Skin epidermis (tissue), 12 donors: ENCODE results near the gene TMTC3.
"Not testable (repeated sequence)": the region's sequence is repeated elsewhere in the genome, so short reads cannot be mapped to it uniquely, and the experiment has no call there.

Experiments
- H3K27ac ChIP-seq, 21 experiments: fragments of 200-600 bp; sonication (generic) in 11 of 21; one replicate each; pipeline ENCODE4 v1.5.0; 2020; ENCODE audit warnings: mild to moderate bottlenecking in 3 of 21, inconsistent platforms in 2 of 21, moderate library complexity in 2 of 21
- H3K4me3 ChIP-seq, 7 experiments: fragments of 200-600 bp; sonication (generic) in 2 of 7; one replicate each; pipeline ENCODE4 v1.5.0; 2020; ENCODE audit warnings: inconsistent platforms in 2 of 7, mild to moderate bottlenecking in 2 of 7, moderate library complexity in 1 of 7

The TMTC3 gene

DNA sequence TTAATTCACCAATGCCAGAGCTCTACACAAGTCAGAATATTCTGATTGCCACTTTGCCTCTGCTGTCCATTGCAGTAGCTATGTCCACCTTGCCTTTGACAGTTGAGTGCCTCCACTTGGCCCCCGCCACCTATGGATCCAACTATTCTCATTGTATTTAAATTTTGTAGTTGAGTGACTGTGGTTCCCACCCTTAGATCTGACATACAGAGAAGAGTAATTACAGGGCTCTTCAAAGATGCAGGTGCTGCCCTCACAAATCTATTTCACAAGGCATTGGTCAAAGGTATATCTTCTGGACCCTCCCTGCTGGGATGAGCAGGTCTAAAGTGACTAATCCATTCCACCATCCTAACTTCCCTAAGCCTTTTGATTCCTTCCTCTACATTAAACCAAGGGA lies 68.2 kb downstream of the TMTC3 start:
- not testable (repeated sequence) for H3K4me3 ChIP-seq, H3K27ac ChIP-seq

DNA sequence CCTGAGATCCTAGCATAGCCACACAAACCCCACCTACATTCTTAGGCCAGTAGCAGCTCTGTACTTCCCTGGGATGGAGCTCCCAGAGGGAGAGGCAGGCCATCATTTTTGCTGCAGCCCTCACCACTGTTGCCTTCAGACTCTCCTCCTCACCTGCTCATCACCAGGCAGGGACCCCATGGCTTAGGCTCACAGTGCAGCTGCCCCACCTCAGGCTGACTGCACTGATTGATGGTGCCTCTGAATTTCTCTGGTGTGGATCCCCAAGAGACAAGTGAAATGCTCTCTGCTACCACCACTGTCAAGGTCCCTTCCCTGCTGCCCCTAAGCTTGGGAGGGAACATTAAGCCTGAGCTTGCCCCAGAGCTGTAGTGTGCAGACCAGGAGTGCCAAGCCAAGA lies 76.2 kb downstream of the TMTC3 start:
- no peak overlapping the region for H3K4me3 ChIP-seq
- H3K27ac ChIP-seq: no peak overlapping the region

DNA sequence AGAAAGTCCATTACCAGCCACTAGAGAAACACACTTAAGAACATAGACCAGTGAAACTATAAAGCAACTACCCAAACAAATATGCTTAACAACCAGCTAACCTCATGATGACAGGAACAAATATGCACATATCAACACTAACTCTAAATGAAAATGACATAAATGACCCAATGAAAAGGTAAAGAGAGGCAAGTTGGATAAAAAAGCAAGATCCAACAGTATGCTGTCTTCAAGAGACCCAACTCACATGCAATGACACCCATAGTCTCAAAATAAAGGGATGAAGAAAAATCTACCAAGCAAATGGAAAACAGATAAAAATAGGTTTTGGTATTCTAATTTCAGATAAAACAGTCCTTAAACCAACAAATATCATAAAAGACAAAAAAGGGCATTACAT lies 77.8 kb downstream of the TMTC3 start:
- Histone ChIP-seq H3K4me3 (no peak overlapping the region), H3K27ac (no peak overlapping the region)

DNA sequence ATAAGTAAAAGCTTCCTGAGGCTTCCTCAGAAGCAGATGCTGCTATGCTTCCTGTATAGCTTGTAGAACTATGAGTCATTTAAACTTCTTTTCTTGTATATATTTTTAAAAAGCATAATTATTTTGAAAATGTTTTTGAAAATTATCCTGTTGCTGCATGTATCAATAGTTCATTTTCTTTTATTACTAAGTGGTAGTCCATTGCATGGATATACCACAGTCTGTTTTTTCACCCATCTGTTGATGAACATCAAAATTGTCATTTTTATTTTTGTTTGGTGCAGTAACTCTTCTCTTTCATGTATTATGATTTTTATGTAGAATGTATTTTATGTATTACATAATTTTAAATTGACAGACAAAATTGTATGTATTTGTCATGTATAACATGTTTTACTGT lies 81.4 kb downstream of the TMTC3 start:
- Histone ChIP-seq H3K4me3 (no peak overlapping the region), H3K27ac (no peak overlapping the region)

DNA sequence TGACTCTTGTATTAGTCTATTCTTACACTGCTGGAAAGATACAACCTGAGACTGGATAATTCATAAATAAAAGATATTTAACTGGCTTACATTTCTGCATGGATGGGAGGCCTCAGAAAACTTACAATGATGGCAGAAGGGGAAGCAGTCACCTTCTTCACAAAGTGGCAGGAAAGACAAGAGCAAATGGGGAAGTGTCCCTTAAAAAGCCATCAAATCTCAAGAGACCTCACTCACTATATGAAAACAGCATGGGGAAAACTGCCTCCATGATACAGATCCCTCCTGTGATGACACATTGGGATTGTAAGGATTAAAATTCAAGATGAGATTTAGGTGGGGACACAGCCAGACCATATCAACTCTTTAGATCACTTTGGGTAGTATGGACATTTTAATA lies 83.7 kb downstream of the TMTC3 start:
- Histone ChIP-seq H3K4me3 (no peak overlapping the region), H3K27ac (no peak overlapping the region)

DNA sequence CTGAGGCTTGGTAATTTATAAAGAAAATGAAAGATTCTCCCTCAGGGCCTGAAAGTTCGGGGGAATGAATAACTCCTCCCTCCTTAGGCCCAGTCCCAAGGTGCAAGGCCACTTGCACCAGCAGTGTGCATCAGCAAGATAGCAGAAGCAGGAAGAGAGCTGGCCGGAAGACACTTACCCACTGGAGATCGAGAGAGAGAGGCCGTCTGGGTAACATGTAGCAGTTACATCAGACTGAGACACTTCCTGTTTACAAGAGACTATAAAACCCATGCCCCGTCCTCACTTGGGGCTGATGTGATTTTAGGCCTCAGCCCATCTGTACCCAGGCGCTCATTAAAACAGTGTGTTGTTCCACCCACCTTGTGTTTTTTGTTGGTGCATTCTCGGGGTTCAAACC lies 85.2 kb downstream of the TMTC3 start:
- Histone ChIP-seq H3K4me3 (no peak overlapping the region), H3K27ac (no peak overlapping the region)

DNA sequence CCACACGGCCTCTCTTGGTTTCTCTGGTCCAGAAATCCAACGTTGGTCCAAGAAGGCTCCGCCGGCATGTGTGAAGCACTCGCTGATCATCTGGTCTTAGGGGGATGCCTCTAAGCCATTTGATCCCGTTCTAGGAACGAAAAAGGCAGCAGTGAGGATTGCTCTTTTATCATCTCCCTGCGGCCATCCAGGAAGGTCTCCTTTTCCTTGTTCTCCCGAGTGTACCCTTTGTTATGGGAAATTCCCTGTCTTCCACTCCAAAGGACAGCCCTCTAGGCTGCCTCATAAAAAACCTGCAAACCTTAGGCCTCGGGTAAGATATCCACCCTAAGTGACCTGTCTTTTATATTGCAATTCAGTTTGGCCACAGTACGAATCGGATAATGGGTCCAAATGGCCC lies 85.8 kb downstream of the TMTC3 start:
- Histone ChIP-seq H3K4me3 (no peak overlapping the region), H3K27ac (no peak overlapping the region)

DNA sequence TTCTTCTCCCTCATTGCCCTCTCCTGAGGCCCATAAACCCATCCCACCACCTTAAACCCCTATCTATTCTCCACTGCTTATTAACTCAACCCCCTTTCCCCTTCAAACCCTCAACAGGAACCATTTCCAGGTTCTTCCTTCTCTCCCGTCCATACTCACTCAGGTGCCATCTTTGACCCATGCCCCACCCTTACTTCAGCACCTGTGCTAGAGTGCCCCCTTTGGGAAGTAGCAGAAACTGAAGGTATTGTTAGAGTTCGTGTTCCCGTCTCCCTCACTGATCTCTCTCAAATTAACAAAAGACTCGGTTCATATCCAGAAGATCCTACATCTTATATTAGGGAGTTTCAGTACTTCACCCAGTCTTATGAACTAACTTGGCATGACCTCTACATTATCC lies 86.6 kb downstream of the TMTC3 start:
- no peak overlapping the region for H3K4me3 ChIP-seq
- H3K27ac ChIP-seq: no peak overlapping the region

DNA sequence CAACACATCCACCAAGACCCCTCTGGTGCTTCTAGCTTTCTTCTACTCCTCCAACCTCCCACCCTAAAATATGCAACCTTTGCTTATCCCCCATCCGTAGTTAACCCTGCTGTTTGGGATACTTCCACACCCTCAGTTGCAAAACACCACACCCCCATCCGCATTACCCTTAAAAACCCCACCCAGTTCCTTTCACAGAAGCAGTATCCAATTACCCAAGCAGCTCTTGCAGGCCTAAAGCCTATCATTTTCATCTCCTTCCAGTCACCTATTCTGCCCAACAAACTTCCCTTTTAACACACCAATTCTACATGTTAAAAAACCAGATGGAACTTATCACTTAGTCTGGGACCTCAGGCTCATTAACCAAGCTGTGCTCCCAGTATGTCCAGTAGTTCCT lies 88.2 kb downstream of the TMTC3 start:
- Histone ChIP-seq H3K4me3 (no peak overlapping the region), H3K27ac (no peak overlapping the region)

DNA sequence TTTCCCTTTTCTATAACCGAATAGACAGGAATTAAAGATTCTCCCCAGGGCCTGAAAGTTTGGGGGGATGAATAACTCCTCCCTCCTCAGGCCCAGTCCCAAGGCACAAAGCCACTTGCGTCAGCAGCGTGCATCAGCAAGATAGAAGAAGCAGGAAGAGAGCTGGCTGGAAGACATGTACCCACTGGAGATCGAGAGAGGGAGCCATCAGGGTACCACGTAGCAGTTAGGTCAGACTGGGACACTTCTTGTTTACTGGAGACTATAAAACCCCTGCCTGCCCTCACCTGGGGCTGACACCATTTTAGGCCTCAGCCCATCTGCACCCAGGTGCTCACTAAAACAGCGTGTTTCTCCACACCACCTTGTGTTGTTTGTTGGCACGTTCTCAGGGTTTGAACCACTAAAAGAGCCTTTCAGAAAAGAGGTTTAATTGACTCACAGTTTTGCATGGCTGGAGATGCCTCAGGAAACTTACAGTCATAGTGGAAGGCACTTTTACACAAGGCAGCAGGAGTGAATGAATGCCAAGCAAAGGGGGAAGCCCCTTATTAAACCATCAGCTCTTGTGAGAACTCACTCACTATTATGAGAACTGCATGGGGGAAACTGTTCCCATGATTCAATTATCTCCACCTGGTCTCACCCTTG lies 93.2 kb downstream of the TMTC3 start:
- no peak overlapping the region for H3K4me3 ChIP-seq
- no peak overlapping the region for H3K27ac ChIP-seq

DNA sequence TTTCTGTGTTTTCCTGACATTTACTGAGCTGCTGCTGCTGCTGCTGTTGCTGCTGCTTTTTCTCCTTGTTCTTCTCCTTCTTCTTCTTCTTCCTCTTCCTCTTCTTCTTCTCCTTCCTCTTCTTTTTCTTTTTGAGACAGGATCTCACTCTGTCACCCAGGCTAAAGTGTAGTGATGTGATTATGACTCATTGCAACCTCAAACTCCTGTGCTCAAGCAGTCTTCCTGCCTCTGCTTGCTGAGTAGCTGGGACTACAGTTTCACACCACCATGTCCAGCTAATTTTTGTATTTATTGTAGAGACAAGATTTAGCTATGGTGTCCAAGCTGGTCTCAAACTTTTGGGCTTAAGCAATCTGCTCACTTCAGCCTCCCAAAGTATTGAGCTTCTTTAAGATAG lies 95.8 kb downstream of the TMTC3 start:
- H3K27ac ChIP-seq: no peak overlapping the region

DNA sequence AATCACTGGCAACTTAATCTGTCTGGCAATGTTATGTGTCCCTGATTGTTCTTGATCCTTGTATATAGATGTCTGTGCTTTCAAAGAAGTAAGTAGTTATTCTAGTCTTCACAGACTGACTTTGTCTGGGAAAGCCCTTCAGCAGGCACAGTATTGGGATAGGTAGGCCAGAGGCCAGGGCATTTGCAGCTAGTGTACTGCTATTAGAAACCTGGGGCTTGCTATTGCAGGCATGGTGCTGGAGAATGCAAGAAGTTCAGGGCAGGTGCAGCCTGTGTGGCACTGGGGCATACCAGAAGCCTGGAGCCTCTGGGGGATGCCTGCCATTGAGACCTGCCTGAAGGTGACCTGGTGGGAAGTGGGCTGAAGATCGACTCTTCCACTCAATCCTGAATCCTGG lies 96.3 kb downstream of the TMTC3 start:
- Histone ChIP-seq H3K4me3 (no peak overlapping the region), H3K27ac (no peak overlapping the region)

More for the DNA sequence above, 95.8 kb downstream of the TMTC3 start:
- no peak overlapping the region for H3K4me3 ChIP-seq

DNA sequence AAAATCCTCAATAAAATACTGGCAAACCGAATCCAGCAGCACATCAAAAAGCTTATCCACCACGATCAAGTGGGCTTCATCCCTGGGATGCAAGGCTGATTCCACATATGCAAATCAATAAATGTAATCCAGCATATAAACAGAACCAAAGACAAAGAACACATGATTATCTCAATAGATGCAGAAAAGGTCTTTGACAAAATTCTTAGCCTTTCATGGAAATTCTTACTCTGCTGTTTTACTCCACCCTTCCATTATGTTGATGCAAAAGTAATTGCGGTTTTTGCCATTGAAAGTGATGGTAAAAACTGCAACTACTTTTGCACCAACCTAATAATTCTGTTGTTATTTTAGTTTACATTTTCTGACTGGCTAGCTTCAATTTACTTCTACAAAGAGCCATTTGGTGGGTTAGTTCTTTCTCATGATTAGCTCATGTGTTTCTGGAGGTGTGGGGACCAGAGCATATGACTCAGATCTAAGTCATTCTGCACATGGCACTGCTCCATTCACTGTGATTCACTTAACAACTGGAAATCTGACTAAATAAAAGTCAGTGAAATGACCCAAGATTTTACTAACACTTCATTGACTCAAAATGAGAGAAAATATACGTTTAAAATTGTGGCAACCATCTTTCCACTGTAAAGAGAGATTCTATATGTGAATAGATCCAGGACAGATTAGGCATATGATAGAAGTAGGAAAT lies 99.9 kb downstream of the TMTC3 start:
- Histone ChIP-seq H3K4me3 (no peak overlapping the region), H3K27ac (peak overlapping the region in 5 of 21 experiments; percentile 24 to 63 (median 62))

DNA sequence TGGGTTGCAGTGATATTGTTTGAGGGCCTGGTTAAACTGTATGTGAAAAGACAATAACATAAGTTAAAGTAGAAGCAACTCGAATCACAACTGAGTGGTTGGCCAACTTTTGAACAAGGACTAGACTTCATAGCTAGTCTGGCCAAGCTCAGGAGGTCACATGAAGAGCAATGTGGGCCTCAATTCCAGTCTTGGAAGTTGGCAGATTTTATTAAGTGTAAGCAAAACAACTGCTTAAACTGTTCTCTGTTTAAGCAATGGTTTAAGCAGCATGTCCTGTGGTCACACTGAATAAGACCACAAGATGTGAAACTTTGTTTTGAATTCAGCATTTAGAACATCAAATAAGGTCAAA lies 100.4 kb downstream of the TMTC3 start:
- peak overlapping the region in 5 of 21 experiments; percentile 24 to 63 (median 62) for H3K27ac ChIP-seq
- no peak overlapping the region for H3K4me3 ChIP-seq

DNA sequence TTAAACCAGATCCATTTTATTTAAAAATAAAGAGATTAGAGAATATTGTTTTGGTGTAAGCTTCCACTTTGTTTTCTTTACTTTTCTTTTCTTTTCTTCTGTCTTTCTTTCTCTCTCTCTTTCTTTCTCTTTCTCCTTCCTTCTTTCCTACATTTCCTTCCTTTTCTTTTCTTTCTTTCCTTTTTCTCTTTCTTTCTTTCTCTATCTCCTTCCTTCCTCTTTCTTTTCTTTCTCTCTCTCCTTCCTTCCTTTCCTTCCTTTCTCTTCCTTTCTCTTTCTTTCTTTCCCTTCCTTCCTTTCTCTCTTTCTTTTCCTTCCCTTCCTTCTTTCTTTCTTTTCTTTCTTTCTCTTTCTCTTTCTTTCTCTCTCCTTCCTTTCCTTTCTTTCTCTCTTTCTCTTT lies 100.8 kb downstream of the TMTC3 start:
- Histone ChIP-seq H3K4me3 (no peak overlapping the region), H3K27ac (peak overlapping the region in 3 of 21 experiments; percentile 3 to 63 (median 49))

DNA sequence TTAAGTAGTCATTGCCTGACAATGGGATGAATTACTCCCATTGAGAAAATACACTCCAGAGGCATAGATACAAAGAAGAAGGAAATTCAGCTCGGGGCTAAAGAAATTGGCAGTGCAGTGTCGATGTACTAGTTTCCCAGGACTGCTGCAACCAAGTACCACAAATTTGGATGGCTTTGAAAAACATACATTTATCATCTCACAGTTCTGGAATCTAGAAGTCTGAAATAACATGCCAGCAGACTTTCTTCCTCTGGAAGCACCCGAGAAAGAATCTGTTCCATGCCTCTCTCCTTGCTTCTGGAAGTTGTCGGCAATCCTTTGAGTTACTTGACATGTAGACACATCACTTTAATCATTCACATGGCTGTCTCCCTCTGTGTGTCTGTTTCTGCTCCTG lies 101.9 kb downstream of the TMTC3 start:
- H3K4me3 ChIP-seq: no peak overlapping the region

DNA sequence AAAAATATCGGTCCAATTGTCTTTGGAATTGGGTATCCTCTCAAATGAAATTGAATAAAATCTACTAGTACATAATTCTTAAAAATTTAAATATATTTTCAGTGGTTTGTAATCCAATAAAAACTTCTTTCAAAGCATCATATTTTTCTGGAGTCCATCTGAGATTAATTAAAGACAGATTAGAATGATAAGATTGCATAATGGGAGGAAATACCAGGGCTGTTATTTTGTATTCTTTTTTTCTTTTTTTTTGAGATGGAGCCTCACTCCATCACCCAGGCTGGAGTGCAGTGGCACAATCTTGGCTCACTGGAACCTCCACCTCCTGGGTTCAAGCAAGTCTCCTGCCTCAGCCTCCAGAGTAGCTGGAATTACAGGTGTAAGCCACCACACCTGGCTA lies 103.8 kb downstream of the TMTC3 start:
- Histone ChIP-seq H3K27ac (peak overlapping the region in 3 of 21 experiments; percentile 3 to 38 (median 33)), H3K4me3 (no peak overlapping the region)

More for the DNA sequence above, 101.9 kb downstream of the TMTC3 start:
- peak overlapping the region in 1 of 21 experiments; percentile 36 for H3K27ac ChIP-seq

DNA sequence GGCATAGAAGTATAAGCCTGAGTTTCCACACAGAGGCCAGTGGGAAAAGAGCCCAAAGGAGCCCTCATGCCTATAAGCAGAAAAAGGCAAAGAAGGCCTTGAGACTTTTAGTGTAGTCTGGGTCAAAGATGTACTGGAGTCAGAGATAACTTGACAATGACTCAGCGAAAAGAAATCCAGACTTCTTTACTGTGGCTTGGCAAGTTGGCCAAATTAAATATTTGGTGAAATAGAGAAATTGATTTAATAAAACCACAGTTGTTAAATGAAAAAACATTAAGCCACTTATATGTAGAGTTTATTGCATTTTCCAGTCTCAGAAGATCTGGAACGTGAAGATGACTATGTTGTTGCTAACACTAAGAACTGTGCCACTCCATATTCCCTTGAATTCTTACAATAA lies 105.1 kb downstream of the TMTC3 start:
- peak overlapping the region in 1 of 21 experiments; percentile 38 for H3K27ac ChIP-seq

DNA sequence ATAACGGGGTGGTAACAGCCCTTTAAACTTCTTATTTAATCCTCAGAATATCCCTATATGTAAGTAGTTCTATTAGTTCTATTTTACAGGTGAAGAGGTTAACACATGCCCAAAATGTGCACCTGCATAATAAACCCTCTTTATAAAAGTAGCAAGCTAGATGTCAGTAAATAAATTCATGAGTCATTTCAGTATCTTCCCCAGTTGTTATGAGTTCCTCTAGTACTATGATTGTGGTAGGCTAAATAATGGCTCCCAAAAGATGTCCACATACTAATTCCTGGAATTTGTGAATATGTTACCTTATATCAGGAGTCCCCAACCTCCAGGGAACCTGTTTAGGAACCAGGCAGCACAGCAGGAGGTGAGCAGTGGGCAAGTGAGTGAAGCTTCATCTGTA lies 106.5 kb downstream of the TMTC3 start:
- H3K27ac ChIP-seq: no peak overlapping the region
- no peak overlapping the region for H3K4me3 ChIP-seq

More for the DNA sequence above, 105.1 kb downstream of the TMTC3 start:
- no peak overlapping the region for H3K4me3 ChIP-seq
